HL-60 (cell line): ENCODE data around the gene ALDOC.

Experiments used
- DNase-seq, 2 experiments: peaks; one replicate each; pipeline ENCODE4 v3.0.0-alpha.2; 2010 to 2020; ENCODE audit warnings: low read depth in 1 of 2, low spot score in 1 of 2
- H3K27ac ChIP-seq: fragments of 250-450 bp; sonication (Bioruptor Pico); replicated peaks from 2 replicates; pipeline ENCODE4 v1.5.1; 2020; ENCODE audit warnings: mild to moderate bottlenecking, moderate library complexity
- H3K27me3 ChIP-seq: fragments of 250-450 bp; sonication (Bioruptor Pico); 2 replicates; pipeline ENCODE4 v1.5.1; 2021; ENCODE audit warnings: mild to moderate bottlenecking, moderate library complexity; ENCODE audit not compliant: insufficient read depth, poor library complexity, severe bottlenecking
- H3K4me3 ChIP-seq: replicated peaks from 2 replicates; pipeline ENCODE4 v1.5.1; 2011; ENCODE audit warnings: mild to moderate bottlenecking, control low read depth, low read length; ENCODE audit not compliant: insufficient read depth
- GABPA ChIP-seq: IDR thresholded peaks from 2 replicates; pipeline ENCODE4 v1.6.1; 2012; ENCODE audit warnings: low read depth
- POLR2AphosphoS5 ChIP-seq: IDR thresholded peaks from 2 replicates; pipeline ENCODE4 v1.6.1; 2012; ENCODE audit warnings: low read depth
- SPI1 ChIP-seq: IDR thresholded peaks from 2 replicates; pipeline ENCODE4 v1.6.1; 2012; ENCODE audit warnings: low read depth, mild to moderate bottlenecking, borderline replicate concordance
- TF ChIP-seq, protein P1 (sequence below): IDR thresholded peaks from 2 replicates; pipeline ENCODE4 v1.6.1; 2012; ENCODE audit warnings: low read depth; ENCODE audit not compliant: insufficient replicate concordance
- TF ChIP-seq, protein P2 (sequence below): IDR thresholded peaks from one replicate; pipeline ENCODE4 v1.5.1; 2011; ENCODE audit warnings: low read length, control low read depth, inconsistent platforms; ENCODE audit not compliant: insufficient read depth

Gene ALDOC

DNA sequence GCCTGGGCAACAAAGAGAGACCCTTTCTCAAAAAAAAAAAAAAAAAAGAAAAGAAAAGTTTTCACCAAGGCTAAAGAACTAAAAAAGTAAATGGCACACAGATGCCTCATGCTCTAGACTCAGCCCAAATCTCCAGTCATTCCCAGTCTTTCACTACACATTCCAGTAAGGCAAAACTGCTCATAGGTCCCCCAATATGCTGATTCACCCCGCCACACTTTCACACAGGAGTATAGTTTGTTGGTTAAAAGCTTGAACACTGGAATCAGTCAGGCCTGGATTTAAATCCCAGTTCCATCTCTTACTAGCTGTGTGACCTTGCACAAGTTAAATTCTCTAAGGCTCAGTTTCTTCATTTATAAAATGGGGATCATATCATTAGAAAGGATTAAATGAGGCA is 7.2 kb downstream of the ALDOC start:
- Histone ChIP-seq H3K27me3 (no peaks in the 10 kb centered on the region), H3K27ac (no peak overlapping the region), H3K4me3 (no peak overlapping the region)
- DNase-seq = no peak
- TF ChIP-seq, protein P1, sequence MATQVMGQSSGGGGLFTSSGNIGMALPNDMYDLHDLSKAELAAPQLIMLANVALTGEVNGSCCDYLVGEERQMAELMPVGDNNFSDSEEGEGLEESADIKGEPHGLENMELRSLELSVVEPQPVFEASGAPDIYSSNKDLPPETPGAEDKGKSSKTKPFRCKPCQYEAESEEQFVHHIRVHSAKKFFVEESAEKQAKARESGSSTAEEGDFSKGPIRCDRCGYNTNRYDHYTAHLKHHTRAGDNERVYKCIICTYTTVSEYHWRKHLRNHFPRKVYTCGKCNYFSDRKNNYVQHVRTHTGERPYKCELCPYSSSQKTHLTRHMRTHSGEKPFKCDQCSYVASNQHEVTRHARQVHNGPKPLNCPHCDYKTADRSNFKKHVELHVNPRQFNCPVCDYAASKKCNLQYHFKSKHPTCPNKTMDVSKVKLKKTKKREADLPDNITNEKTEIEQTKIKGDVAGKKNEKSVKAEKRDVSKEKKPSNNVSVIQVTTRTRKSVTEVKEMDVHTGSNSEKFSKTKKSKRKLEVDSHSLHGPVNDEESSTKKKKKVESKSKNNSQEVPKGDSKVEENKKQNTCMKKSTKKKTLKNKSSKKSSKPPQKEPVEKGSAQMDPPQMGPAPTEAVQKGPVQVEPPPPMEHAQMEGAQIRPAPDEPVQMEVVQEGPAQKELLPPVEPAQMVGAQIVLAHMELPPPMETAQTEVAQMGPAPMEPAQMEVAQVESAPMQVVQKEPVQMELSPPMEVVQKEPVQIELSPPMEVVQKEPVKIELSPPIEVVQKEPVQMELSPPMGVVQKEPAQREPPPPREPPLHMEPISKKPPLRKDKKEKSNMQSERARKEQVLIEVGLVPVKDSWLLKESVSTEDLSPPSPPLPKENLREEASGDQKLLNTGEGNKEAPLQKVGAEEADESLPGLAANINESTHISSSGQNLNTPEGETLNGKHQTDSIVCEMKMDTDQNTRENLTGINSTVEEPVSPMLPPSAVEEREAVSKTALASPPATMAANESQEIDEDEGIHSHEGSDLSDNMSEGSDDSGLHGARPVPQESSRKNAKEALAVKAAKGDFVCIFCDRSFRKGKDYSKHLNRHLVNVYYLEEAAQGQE = no peak
- TF ChIP-seq, protein P2, sequence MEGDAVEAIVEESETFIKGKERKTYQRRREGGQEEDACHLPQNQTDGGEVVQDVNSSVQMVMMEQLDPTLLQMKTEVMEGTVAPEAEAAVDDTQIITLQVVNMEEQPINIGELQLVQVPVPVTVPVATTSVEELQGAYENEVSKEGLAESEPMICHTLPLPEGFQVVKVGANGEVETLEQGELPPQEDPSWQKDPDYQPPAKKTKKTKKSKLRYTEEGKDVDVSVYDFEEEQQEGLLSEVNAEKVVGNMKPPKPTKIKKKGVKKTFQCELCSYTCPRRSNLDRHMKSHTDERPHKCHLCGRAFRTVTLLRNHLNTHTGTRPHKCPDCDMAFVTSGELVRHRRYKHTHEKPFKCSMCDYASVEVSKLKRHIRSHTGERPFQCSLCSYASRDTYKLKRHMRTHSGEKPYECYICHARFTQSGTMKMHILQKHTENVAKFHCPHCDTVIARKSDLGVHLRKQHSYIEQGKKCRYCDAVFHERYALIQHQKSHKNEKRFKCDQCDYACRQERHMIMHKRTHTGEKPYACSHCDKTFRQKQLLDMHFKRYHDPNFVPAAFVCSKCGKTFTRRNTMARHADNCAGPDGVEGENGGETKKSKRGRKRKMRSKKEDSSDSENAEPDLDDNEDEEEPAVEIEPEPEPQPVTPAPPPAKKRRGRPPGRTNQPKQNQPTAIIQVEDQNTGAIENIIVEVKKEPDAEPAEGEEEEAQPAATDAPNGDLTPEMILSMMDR = no peak
- TF ChIP-seq POLR2AphosphoS5 (no peak), SPI1 (no peak), GABPA (no peak)

DNA sequence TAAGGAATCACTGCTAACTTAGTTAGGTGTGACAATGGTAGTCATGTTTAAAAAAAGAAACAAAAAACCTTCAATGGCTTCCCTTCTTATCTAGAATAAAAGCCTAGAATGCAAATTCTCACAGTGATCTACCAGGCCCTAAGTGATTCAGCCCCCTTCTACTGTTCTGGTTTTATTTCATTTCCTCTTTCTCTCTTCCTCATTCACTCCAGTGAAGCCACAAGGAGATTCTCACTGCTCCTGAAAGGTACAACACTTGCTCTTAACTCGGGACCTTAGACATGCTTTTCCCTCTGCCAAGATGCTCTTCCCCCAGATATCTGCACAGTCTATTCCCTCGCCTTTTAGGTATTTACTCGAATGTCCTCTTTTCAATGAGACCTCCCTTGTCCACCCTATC is 9.1 kb downstream of the ALDOC start:
- Histone ChIP-seq H3K27ac (no peak overlapping the region), H3K27me3 (no peaks in the 10 kb centered on the region), H3K4me3 (no peak overlapping the region)
- DNase-seq = peak in 1 of 2 experiments; percentile 45
- TF ChIP-seq, protein P1 = no peak
- peak; percentile 98 for TF ChIP-seq SPI1

DNA sequence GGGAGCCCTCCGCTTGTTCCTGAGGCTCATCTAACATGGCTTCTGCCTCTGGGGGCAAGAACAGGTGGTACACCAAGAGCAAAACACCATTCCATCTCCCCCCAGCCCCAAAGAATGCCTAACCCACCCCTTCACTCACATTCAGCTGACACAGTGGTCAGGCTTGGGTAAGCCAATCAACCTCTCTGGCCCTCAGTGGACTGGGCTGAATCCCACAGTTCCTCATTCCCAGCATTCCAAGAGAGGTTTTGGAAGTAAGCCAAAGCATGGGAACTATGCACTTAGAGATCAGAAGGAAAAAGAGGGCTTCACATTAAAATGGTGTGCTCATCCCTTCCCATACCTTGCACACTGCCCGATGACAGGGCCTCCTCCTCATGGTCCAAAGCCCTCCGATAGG is 13.2 kb downstream of the ALDOC start:
- H3K27me3 ChIP-seq = no peaks in the 10 kb centered on the region
- no peak overlapping the region for H3K4me3 ChIP-seq
- TF ChIP-seq, protein P1 = no peak
- no peak for TF ChIP-seq SPI1
- no peak for TF ChIP-seq GABPA
- TF ChIP-seq, protein P2 = no peak
- TF ChIP-seq POLR2AphosphoS5 = no peak
- H3K27ac ChIP-seq = no peak overlapping the region
- no peak for DNase-seq

DNA sequence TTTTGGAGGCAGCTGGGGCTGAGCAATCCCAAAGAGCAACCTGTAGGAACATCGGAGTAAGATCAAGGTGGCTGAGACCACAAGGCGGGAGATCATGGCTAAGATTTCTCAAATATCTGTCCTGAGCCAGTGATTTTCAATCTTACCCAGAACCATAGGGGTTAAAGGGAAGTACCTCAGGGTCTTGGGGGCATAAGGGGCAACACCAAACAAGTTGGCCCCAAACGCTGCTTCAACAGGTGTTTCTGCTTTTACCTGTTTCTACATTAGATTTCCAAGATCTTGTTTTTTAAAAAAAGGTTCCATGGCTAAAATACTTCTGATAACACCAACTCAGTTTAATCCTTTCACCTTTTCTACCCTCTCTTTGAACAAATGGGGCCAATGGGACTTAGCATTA is 21.7 kb downstream of the ALDOC start:
- no peaks in the 10 kb centered on the region for H3K27me3 ChIP-seq

More for the DNA sequence above, 21.7 kb downstream of the ALDOC start:
- Histone ChIP-seq H3K4me3 (no peak overlapping the region), H3K27ac (no peak overlapping the region)
- TF ChIP-seq, protein P1 = no peak
- TF ChIP-seq SPI1 = no peak
- TF ChIP-seq, protein P2 = no peak
- no peak for TF ChIP-seq GABPA
- no peak for TF ChIP-seq POLR2AphosphoS5
- no peak for DNase-seq
